Endothelial cell of umbilical vein (primary cell): ENCODE measurements around the gene SLC49A3.
"Not testable (repeated sequence)": the region's sequence is repeated elsewhere in the genome, so short reads cannot be mapped to it uniquely, and the experiment has no call there.

ENCODE experiments used
- CTCF ChIP-seq, 2 donors: IDR thresholded peaks; 1 replicate in 1 of 2; 2 replicates in 1 of 2; pipeline ENCODE4 v1.5.1; 2011; ENCODE audit warnings: low read length in 2 of 2, mild to moderate bottlenecking in 2 of 2, moderate library complexity in 2 of 2, control low read depth in 1 of 2, inconsistent platforms in 1 of 2, low read depth in 1 of 2; ENCODE audit not compliant: insufficient read depth in 1 of 2; ENCODE audit errors: extremely low read depth in 1 of 2
- EZH2 ChIP-seq: IDR thresholded peaks from 2 replicates; pipeline ENCODE4 v1.6.1; 2012; ENCODE audit warnings: borderline replicate concordance, low read depth, mild to moderate bottlenecking, moderate library complexity, low read length, inconsistent platforms; ENCODE audit not compliant: severe bottlenecking
- GATA2 ChIP-seq: IDR thresholded peaks from 2 replicates; pipeline ENCODE4 v1.7.0; 2011; ENCODE audit warnings: low read depth, mild to moderate bottlenecking, moderate library complexity, mixed read lengths, low read length; ENCODE audit not compliant: insufficient read length, insufficient read depth
- MYC ChIP-seq: IDR thresholded peaks from one replicate; pipeline ENCODE4 v1.6.1; 2011; ENCODE audit warnings: mild to moderate bottlenecking, low read depth, low read length
- POLR2A ChIP-seq: IDR thresholded peaks from 2 replicates; pipeline ENCODE4 v1.6.1; 2012; ENCODE audit warnings: low read depth, mild to moderate bottlenecking, control low read depth, low read length
- POLR2AphosphoS5 ChIP-seq: IDR thresholded peaks from 2 replicates; pipeline ENCODE4 v1.6.1; 2012; ENCODE audit warnings: low read depth, mild to moderate bottlenecking, control low read depth, low read length, moderate library complexity; ENCODE audit not compliant: insufficient read depth

- TF ChIP-seq POLR2AphosphoS5; CTCF (IDR thresholded peaks at IDR 0.05; ENCODE audit: extremely low read depth in 1 of 2, insufficient read depth in 1 of 2, low read depth in 1 of 2, low read length in 2 of 2); GATA2; EZH2; POLR2A; MYC: not testable (repeated sequence)
These were observed 17.2 kb upstream of the SLC49A3 start for GRCh38 chr4:706083-706633.
